Astrocyte (in vitro differentiated cells and primary cell): Measurements from ENCODE around the gene RPRD1B. TPM values are rescaled to one million over a fixed set of nuclear protein-coding genes. Genes with fewer than 3 reads are reported as not detected.

Experiments
- DNase-seq: peaks from one replicate; pipeline ENCODE4 v3.0.0-alpha.2; 2010; ENCODE audit warnings: low read depth
- FAIRE-seq: peaks from 2 replicates; lab custom pipeline; 2011; peaks lifted over from hg19 to GRCh38; lab: Jason Lieb, UNC
- H2AFZ ChIP-seq: 2 replicates; pipeline ENCODE4 v1.6.0; 2012; ENCODE audit warnings: low read depth, low read length, inconsistent platforms
- H3K27ac ChIP-seq: 2 replicates; pipeline ENCODE4 v1.5.1; 2011; ENCODE audit warnings: low read depth, low read length, inconsistent platforms
- H3K27me3 ChIP-seq: 2 replicates; pipeline ENCODE4 v1.6.0; 2011; ENCODE audit warnings: low read length, inconsistent platforms; ENCODE audit not compliant: insufficient read depth
- H3K36me3 ChIP-seq: 2 replicates; pipeline ENCODE4 v1.5.1; 2011; ENCODE audit warnings: low read length, inconsistent platforms; ENCODE audit not compliant: insufficient read depth
- H3K4me1 ChIP-seq: 2 replicates; pipeline ENCODE4 v1.5.1; 2011; ENCODE audit warnings: low read length, inconsistent platforms; ENCODE audit not compliant: insufficient read depth
- H3K4me2 ChIP-seq: 2 replicates; pipeline ENCODE4 v1.6.0; 2012; ENCODE audit warnings: low read length, inconsistent platforms
- H3K4me3 ChIP-seq: 2 replicates; pipeline ENCODE4 v1.5.1; 2011; ENCODE audit warnings: low read depth, mild to moderate bottlenecking, low read length, inconsistent platforms; ENCODE audit not compliant: insufficient read depth
- H3K79me2 ChIP-seq: 2 replicates; pipeline ENCODE4 v1.6.0; 2012; ENCODE audit warnings: mild to moderate bottlenecking, low read length, inconsistent platforms; ENCODE audit not compliant: insufficient read depth
- H3K9ac ChIP-seq: 2 replicates; pipeline ENCODE4 v1.6.0; 2012; ENCODE audit warnings: mild to moderate bottlenecking, low read length, inconsistent platforms
- H3K9me3 ChIP-seq: 2 replicates; pipeline ENCODE4 v1.5.1; 2012; ENCODE audit warnings: low read depth, mild to moderate bottlenecking, low read length, inconsistent platforms; ENCODE audit not compliant: insufficient read depth
- H4K20me1 ChIP-seq: 2 replicates; pipeline ENCODE4 v1.6.0; 2012; ENCODE audit warnings: low read length, inconsistent platforms; ENCODE audit not compliant: insufficient read depth
- H3K27ac Mint-ChIP-seq: one replicate; pipeline ENCODE4 v1.8.0; 2021; ENCODE audit warnings: mild to moderate bottlenecking, mixed read lengths; ENCODE audit not compliant: unreplicated experiment
- H3K27me3 Mint-ChIP-seq: one replicate; pipeline ENCODE4 v1.8.0; 2021; ENCODE audit warnings: low read depth, mixed read lengths; ENCODE audit not compliant: unreplicated experiment
- H3K36me3 Mint-ChIP-seq: one replicate; pipeline ENCODE4 v1.8.0; 2021; ENCODE audit warnings: low read depth, mixed read lengths; ENCODE audit not compliant: unreplicated experiment
- H3K4me1 Mint-ChIP-seq: one replicate; pipeline ENCODE4 v1.8.0; 2021; ENCODE audit warnings: low read depth, mixed read lengths; ENCODE audit not compliant: unreplicated experiment
- H3K4me3 Mint-ChIP-seq: one replicate; pipeline ENCODE4 v1.8.0; 2021; ENCODE audit warnings: mild to moderate bottlenecking, moderate library complexity, mixed read lengths; ENCODE audit not compliant: unreplicated experiment
- H3K9me3 Mint-ChIP-seq: one replicate; pipeline ENCODE4 v1.8.0; 2021; ENCODE audit warnings: mild to moderate bottlenecking, mixed read lengths; ENCODE audit not compliant: unreplicated experiment
- CTCF ChIP-seq: IDR thresholded peaks from 2 replicates; pipeline ENCODE4 v1.5.1; 2011; ENCODE audit warnings: low read depth, mild to moderate bottlenecking, inconsistent platforms, low read length, moderate library complexity; ENCODE audit not compliant: insufficient read depth
- EZH2 ChIP-seq: IDR thresholded peaks from 2 replicates; pipeline ENCODE4 v1.6.1; 2012; ENCODE audit warnings: mild to moderate bottlenecking, low read length, inconsistent platforms; ENCODE audit not compliant: insufficient read depth
- total RNA-seq: library from RNA; stranded (reverse); gene quantifications from 2 replicates; pipeline ENCODE4 v1.2.1, GENCODE V29; 2021

Gene RPRD1B
- total RNA-seq, 1 donor from 2014 or later = 20.7 TPM

DNA sequence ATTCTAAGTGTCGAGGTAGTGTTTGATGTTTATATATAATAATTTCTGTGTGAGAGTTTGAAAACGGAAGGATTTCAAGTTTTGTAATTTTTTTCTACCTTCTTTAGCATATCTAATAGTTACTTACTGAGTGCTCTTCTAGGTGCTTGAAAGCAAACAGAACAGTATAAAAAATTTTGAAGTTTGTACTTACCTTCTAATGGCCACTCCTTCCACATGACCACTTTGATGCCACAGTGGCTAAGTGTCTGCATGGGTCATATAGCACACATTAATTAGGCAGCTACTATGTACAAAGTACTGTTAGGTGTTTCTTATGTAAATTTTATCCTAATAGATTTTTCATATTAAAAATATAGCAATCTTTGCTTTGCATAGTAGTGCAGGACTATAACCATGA lies 21.1 kb downstream of the RPRD1B start:
- no peak for FAIRE-seq
- H3K27me3 Mint-ChIP-seq = no peaks in the 10 kb centered on the region
- Histone ChIP-seq H3K9ac (no peak overlapping the region), H3K27me3 (no peaks in the 10 kb centered on the region), H3K9me3 (no peaks in the 10 kb centered on the region), H3K27ac (no peak overlapping the region), H3K4me3 (no peak overlapping the region), H3K79me2 (peaks cover 55% of the 10 kb centered on the region), H3K4me2 (no peak overlapping the region), H2AFZ (no peak overlapping the region), H4K20me1 (peaks cover 19% of the 10 kb centered on the region), H3K36me3 (peaks cover 10% of the 10 kb centered on the region), H3K4me1 (peaks cover 29% of the 10 kb centered on the region)
- no peak for TF ChIP-seq EZH2
- no peak for TF ChIP-seq CTCF
- H3K4me3 Mint-ChIP-seq = no peak overlapping the region
- H3K27ac Mint-ChIP-seq = no peak overlapping the region
- H3K36me3 Mint-ChIP-seq = peaks cover 8% of the 10 kb centered on the region
- H3K9me3 Mint-ChIP-seq = no peaks in the 10 kb centered on the region
- no peak for DNase-seq
- H3K4me1 Mint-ChIP-seq = peaks cover 31% of the 10 kb centered on the region

GRCh38 chr20:38055294-38055693 lies 21.7 kb downstream of the RPRD1B start:
- no peak overlapping the region for H3K27ac ChIP-seq
- peaks cover 15% of the 10 kb centered on the region for H4K20me1 ChIP-seq
- Mint-ChIP-seq H3K4me3 (no peak overlapping the region), H3K36me3 (peaks cover 5% of the 10 kb centered on the region), H3K4me1 (peaks cover 31% of the 10 kb centered on the region), H3K27ac (no peak overlapping the region), H3K27me3 (no peaks in the 10 kb centered on the region), H3K9me3 (no peaks in the 10 kb centered on the region)
- FAIRE-seq = no peak
- peaks cover 15% of the 10 kb centered on the region for H3K36me3 ChIP-seq
- no peaks in the 10 kb centered on the region for H3K9me3 ChIP-seq
- H3K27me3 ChIP-seq = no peaks in the 10 kb centered on the region
- H3K4me3 ChIP-seq = no peak overlapping the region
- no peak overlapping the region for H3K4me2 ChIP-seq
- peaks cover 55% of the 10 kb centered on the region for H3K79me2 ChIP-seq
- DNase-seq = peak; percentile 46
- H2AFZ ChIP-seq = no peak overlapping the region
- H3K4me1 ChIP-seq = peaks cover 25% of the 10 kb centered on the region
- H3K9ac ChIP-seq = no peak overlapping the region
- TF ChIP-seq EZH2 (no peak), CTCF (no peak)

GRCh38 chr20:38055848-38056247 lies 22.3 kb downstream of the RPRD1B start:
- FAIRE-seq = no peak

More at GRCh38 chr20:38055848-38056247, 22.3 kb downstream of the RPRD1B start:
- Histone ChIP-seq H2AFZ (no peak overlapping the region), H3K9ac (no peak overlapping the region), H3K27me3 (no peaks in the 10 kb centered on the region), H3K36me3 (peaks cover 15% of the 10 kb centered on the region), H3K9me3 (no peaks in the 10 kb centered on the region), H4K20me1 (peaks cover 13% of the 10 kb centered on the region), H3K27ac (no peak overlapping the region), H3K4me2 (no peak overlapping the region), H3K4me1 (peaks cover 25% of the 10 kb centered on the region), H3K4me3 (no peak overlapping the region), H3K79me2 (peaks cover 55% of the 10 kb centered on the region)
- no peaks in the 10 kb centered on the region for H3K27me3 Mint-ChIP-seq
- no peaks in the 10 kb centered on the region for H3K9me3 Mint-ChIP-seq
- no peak for TF ChIP-seq EZH2
- TF ChIP-seq CTCF = no peak
- peaks cover 6% of the 10 kb centered on the region for H3K36me3 Mint-ChIP-seq
- DNase-seq = no peak
- no peak overlapping the region for H3K4me3 Mint-ChIP-seq
- no peak overlapping the region for H3K27ac Mint-ChIP-seq
- H3K4me1 Mint-ChIP-seq = peaks cover 31% of the 10 kb centered on the region
